Measurements from ENCODE around the gene MYCBP2.

DNA sequence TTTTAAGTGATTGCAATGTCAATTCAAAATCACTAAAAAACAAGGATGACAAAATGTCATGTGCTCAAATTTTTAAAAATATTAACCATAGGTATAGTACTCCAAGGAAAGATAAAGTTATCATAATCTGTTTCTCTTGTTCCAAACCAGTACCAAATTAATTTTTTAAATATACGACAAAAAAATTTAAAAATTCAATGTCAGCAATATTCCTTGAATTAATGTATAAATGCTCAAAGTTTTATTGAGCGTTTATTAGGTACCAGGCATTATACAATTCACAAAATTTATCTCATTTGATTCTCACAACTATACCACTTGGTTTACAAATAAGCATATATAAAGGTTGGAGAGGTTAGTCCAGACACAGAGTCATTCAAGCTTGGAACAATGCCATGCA is 64.7 kb downstream of the MYCBP2 start:
- TF ChIP-seq, protein P1, sequence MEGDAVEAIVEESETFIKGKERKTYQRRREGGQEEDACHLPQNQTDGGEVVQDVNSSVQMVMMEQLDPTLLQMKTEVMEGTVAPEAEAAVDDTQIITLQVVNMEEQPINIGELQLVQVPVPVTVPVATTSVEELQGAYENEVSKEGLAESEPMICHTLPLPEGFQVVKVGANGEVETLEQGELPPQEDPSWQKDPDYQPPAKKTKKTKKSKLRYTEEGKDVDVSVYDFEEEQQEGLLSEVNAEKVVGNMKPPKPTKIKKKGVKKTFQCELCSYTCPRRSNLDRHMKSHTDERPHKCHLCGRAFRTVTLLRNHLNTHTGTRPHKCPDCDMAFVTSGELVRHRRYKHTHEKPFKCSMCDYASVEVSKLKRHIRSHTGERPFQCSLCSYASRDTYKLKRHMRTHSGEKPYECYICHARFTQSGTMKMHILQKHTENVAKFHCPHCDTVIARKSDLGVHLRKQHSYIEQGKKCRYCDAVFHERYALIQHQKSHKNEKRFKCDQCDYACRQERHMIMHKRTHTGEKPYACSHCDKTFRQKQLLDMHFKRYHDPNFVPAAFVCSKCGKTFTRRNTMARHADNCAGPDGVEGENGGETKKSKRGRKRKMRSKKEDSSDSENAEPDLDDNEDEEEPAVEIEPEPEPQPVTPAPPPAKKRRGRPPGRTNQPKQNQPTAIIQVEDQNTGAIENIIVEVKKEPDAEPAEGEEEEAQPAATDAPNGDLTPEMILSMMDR (IDR thresholded peaks at IDR 0.05) = no peak
- TF ChIP-seq POLR2A (IDR thresholded peaks at IDR 0.05) = no peak
